IPS-18c (cell line): Measurements from ENCODE around the gene RHOBTB1.

Experiments used
- H3K4me3 ChIP-seq: 2 replicates; pipeline ENCODE4 v1.7.0; 2013; ENCODE audit warnings: low read depth, mild to moderate bottlenecking, low read length, moderate library complexity; ENCODE audit not compliant: insufficient read depth
- H3K9me3 ChIP-seq: one replicate; pipeline ENCODE4 v1.6.1; 2013; ENCODE audit warnings: mild to moderate bottlenecking, low read length, moderate library complexity; ENCODE audit not compliant: control insufficient read depth, insufficient read depth

The RHOBTB1 gene

GRCh38 chr10:60898321-60898720 is 45.7 kb downstream of the RHOBTB1 start:
- no peaks in the 10 kb centered on the region for H3K9me3 ChIP-seq
- no peak overlapping the region for H3K4me3 ChIP-seq

GRCh38 chr10:60896810-60897209 is 47.2 kb downstream of the RHOBTB1 start:
- Histone ChIP-seq H3K4me3 (no peak overlapping the region), H3K9me3 (no peaks in the 10 kb centered on the region)

- no peaks in the 10 kb centered on the region for H3K9me3 ChIP-seq
- H3K4me3 ChIP-seq = no peak overlapping the region
Measured at GRCh38 chr10:60896033-60896432, 48.0 kb downstream of the RHOBTB1 start.

GRCh38 chr10:60894786-60895185 is 49.2 kb downstream of the RHOBTB1 start:
- Histone ChIP-seq H3K4me3 (no peak overlapping the region), H3K9me3 (no peaks in the 10 kb centered on the region)

GRCh38 chr10:60893231-60893630 is 50.8 kb downstream of the RHOBTB1 start:
- H3K9me3 ChIP-seq = no peaks in the 10 kb centered on the region
- no peak overlapping the region for H3K4me3 ChIP-seq

- no peak overlapping the region for H3K4me3 ChIP-seq
- peaks cover 2% of the 10 kb centered on the region for H3K9me3 ChIP-seq
Measured at GRCh38 chr10:60892571-60892970, 51.4 kb downstream of the RHOBTB1 start.

- H3K4me3 ChIP-seq = no peak overlapping the region
Measured at GRCh38 chr10:60890811-60891210, 53.2 kb downstream of the RHOBTB1 start.

GRCh38 chr10:60883187-60883586 is 60.8 kb downstream of the RHOBTB1 start:
- peaks cover 2% of the 10 kb centered on the region for H3K9me3 ChIP-seq
- no peak overlapping the region for H3K4me3 ChIP-seq

More at GRCh38 chr10:60890811-60891210, 53.2 kb downstream of the RHOBTB1 start:
- H3K9me3 ChIP-seq = peaks cover 2% of the 10 kb centered on the region

GRCh38 chr10:60878224-60878623 is 65.8 kb downstream of the RHOBTB1 start:
- Histone ChIP-seq H3K9me3 (no peaks in the 10 kb centered on the region), H3K4me3 (no peak overlapping the region)

- no peaks in the 10 kb centered on the region for H3K9me3 ChIP-seq
Measured at GRCh38 chr10:60877777-60878120, 66.2 kb downstream of the RHOBTB1 start.

GRCh38 chr10:60877061-60877776 is 66.8 kb downstream of the RHOBTB1 start:
- Histone ChIP-seq H3K9me3 (no peaks in the 10 kb centered on the region), H3K4me3 (no peak overlapping the region)

More at GRCh38 chr10:60877777-60878120, 66.2 kb downstream of the RHOBTB1 start:
- no peak overlapping the region for H3K4me3 ChIP-seq

- no peak overlapping the region for H3K4me3 ChIP-seq
- H3K9me3 ChIP-seq = no peaks in the 10 kb centered on the region
Measured at GRCh38 chr10:60873758-60874157, 70.2 kb downstream of the RHOBTB1 start.

- Histone ChIP-seq H3K4me3 (no peak overlapping the region), H3K9me3 (no peaks in the 10 kb centered on the region)
Measured at GRCh38 chr10:60872451-60872850, 71.5 kb downstream of the RHOBTB1 start.

- Histone ChIP-seq H3K9me3 (no peaks in the 10 kb centered on the region), H3K4me3 (no peak overlapping the region)
Measured at GRCh38 chr10:60871215-60871614, 72.8 kb downstream of the RHOBTB1 start.

- Histone ChIP-seq H3K9me3 (no peaks in the 10 kb centered on the region), H3K4me3 (no peak overlapping the region)
Measured at GRCh38 chr10:60870803-60871202, 73.2 kb downstream of the RHOBTB1 start.

GRCh38 chr10:60870416-60870728 is 73.6 kb downstream of the RHOBTB1 start:
- Histone ChIP-seq H3K9me3 (no peaks in the 10 kb centered on the region), H3K4me3 (no peak overlapping the region)

- no peaks in the 10 kb centered on the region for H3K9me3 ChIP-seq
Measured at GRCh38 chr10:60869652-60870415, 74.2 kb downstream of the RHOBTB1 start.

GRCh38 chr10:60868946-60869345 is 75.0 kb downstream of the RHOBTB1 start:
- H3K9me3 ChIP-seq = peaks cover under 1% of the 10 kb centered on the region
- no peak overlapping the region for H3K4me3 ChIP-seq

More at GRCh38 chr10:60869652-60870415, 74.2 kb downstream of the RHOBTB1 start:
- no peak overlapping the region for H3K4me3 ChIP-seq
